22Rv1 (cell line): ENCODE measurements around the gene RAB34.

ENCODE experiments used
- H3K27ac ChIP-seq: fragments of 450-650 bp; 2 replicates; pipeline ENCODE4 v1.5.1; 2017
- CTCF ChIP-seq: fragments of 450-650 bp; IDR thresholded peaks from 2 replicates; pipeline ENCODE4 v1.5.1; 2017; ENCODE audit warnings: mild to moderate bottlenecking
- ZFX ChIP-seq: fragments of 450-650 bp; IDR thresholded peaks from 2 replicates; pipeline ENCODE4 v1.6.1; 2017; ENCODE audit warnings: antibody characterized with exemption, borderline replicate concordance

RAB34 gene

GRCh38 chr17:28703552-28704218 is 14.0 kb downstream of the RAB34 start:
- H3K27ac ChIP-seq, result peak overlapping the region; percentile 99; the same call in 1 of the 2 replicates
- TF ChIP-seq CTCF (no peak), ZFX (no peak)

- TF ChIP-seq CTCF (no peak), ZFX (no peak)
- H3K27ac ChIP-seq, result peak overlapping the region; percentile 99; the same call in 1 of the 2 replicates
Observed at GRCh38 chr17:28702752-28703150, 14.9 kb downstream of the RAB34 start.

- H3K27ac ChIP-seq, result peak overlapping the region; percentile 99; the same call in 1 of the 2 replicates
- TF ChIP-seq ZFX, result no peak
- TF ChIP-seq CTCF, result no peak
Observed at GRCh38 chr17:28702026-28702751, 15.5 kb downstream of the RAB34 start.

GRCh38 chr17:28700830-28701492 is 16.7 kb downstream of the RAB34 start:
- TF ChIP-seq ZFX, result no peak
- TF ChIP-seq CTCF, result no peak
- H3K27ac ChIP-seq, result peak overlapping the region; percentile 99

GRCh38 chr17:28700278-28700677 is 17.4 kb downstream of the RAB34 start:
- no peak for TF ChIP-seq CTCF
- no peak for TF ChIP-seq ZFX
- peak overlapping the region; percentile 99 for H3K27ac ChIP-seq

- peak overlapping the region; percentile 99 for H3K27ac ChIP-seq
Observed at GRCh38 chr17:28698253-28698941, 19.3 kb downstream of the RAB34 start.

More at GRCh38 chr17:28698253-28698941, 19.3 kb downstream of the RAB34 start:
- TF ChIP-seq ZFX (no peak), CTCF (peak; percentile 26)
